SK-N-MC (cell line): ENCODE data around the gene STMN1.

ENCODE experiments used
- DNase-seq: peaks from one replicate; pipeline ENCODE4 v3.0.0-alpha.2; 2011; ENCODE audit warnings: low read depth, low spot score
- H3K27ac ChIP-seq: fragments of 200-600 bp; sonication (generic); 2 replicates; pipeline ENCODE4 v1.5.1; 2016; ENCODE audit warnings: mixed run types
- H3K36me3 ChIP-seq: fragments of 200-600 bp; sonication (generic); 2 replicates; pipeline ENCODE4 v1.6.1; 2017; ENCODE audit warnings: antibody characterized with exemption, low read length, mixed read lengths; ENCODE audit not compliant: insufficient read depth
- H3K4me3 ChIP-seq: fragments of 200-600 bp; sonication (generic); 2 replicates; pipeline ENCODE4 v1.5.1; 2016
- H3K9ac ChIP-seq: fragments of 200-600 bp; sonication (generic); 2 replicates; pipeline ENCODE4 v1.8.0; 2017; ENCODE audit warnings: mixed run types, mixed read lengths; ENCODE audit not compliant: insufficient read length
- H3K9me3 ChIP-seq: fragments of 200-600 bp; sonication (generic); 2 replicates; pipeline ENCODE4 v1.6.1; 2017; ENCODE audit warnings: low read depth, mild to moderate bottlenecking, antibody characterized with exemption, low read length, moderate library complexity, mixed read lengths
- EZH2 ChIP-seq: fragments of 200-600 bp; sonication (generic); IDR thresholded peaks from one replicate; pipeline ENCODE4 v1.6.1; 2017; ENCODE audit warnings: antibody characterized with exemption
- FOXP2 ChIP-seq: optimal IDR thresholded peaks from 2 replicates; pipeline ENCODE3; 2011; ENCODE audit warnings: mild to moderate bottlenecking, moderate library complexity; ENCODE audit not compliant: insufficient read depth; ENCODE audit errors: extremely low read length, control extremely low read depth
- POLR2AphosphoS5 ChIP-seq: IDR thresholded peaks from 2 replicates; pipeline ENCODE4 v1.6.1; 2012; ENCODE audit warnings: mild to moderate bottlenecking, low read depth, low read length, borderline replicate concordance

Gene STMN1

GRCh38 chr1:25863486-25864262 lies 42.5 kb downstream of the STMN1 start:
- no peak overlapping the region for H3K4me3 ChIP-seq
- TF ChIP-seq FOXP2 (no peak), POLR2AphosphoS5 (no peak), EZH2 (no peak)
- no peak for DNase-seq
- H3K9ac ChIP-seq, result no peak overlapping the region
- no peak overlapping the region for H3K27ac ChIP-seq
- H3K36me3 ChIP-seq, result no peaks in the 10 kb centered on the region
- no peaks in the 10 kb centered on the region for H3K9me3 ChIP-seq

GRCh38 chr1:25862785-25863485 lies 43.3 kb downstream of the STMN1 start:
- Histone ChIP-seq H3K36me3 (no peaks in the 10 kb centered on the region), H3K9me3 (no peaks in the 10 kb centered on the region), H3K27ac (no peak overlapping the region), H3K4me3 (no peak overlapping the region), H3K9ac (no peak overlapping the region)
- TF ChIP-seq FOXP2 (no peak), POLR2AphosphoS5 (no peak), EZH2 (no peak)
- DNase-seq, result no peak

GRCh38 chr1:25861316-25862286 lies 44.6 kb downstream of the STMN1 start:
- TF ChIP-seq EZH2 (no peak), FOXP2 (no peak), POLR2AphosphoS5 (no peak)

DNA sequence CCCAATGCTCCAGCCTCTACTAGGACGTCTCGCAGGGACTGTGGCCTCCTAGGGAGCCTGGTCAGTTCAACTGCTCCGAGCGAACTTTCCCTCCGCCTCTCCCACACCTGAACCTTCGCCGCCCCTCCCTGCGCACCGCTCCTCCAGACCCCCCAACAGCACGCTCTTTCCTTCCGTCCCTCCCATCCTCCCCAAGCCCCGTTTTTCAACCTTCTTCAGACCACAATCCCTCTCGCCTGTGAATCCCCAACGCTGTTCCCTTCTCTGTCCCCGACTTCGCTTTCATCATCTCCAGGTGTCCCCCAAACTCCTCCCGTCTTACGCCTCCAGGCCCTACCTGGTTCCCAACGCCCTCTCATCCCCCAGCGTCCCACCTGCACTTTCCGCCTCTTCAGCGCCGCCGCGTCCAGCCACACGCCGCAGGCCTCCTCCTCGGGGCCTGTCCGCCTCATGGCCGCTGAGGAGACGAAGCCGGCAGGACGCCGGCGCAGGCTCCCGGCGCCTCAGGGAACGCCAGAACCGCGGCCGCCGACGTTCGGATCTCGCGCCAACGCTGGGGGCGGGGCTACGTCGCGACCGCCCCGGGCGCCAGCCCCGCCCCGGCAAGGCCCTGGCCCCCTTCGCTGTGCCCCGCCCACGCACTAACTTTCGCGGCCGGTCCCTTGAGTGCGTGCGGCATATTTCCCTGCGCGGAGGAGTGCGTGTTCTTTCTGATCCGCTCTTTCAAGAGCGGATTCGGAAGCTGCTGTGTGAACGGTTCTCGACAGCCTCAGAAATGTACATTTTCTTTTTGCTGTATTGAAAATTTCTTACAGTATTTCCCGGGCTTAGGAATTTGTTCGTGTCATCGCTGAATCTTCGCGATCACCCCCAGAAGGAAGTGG lies 47.1 kb downstream of the STMN1 start, which contains the start of gene AUNIP:
TSS of gene AUNIP (minus strand) at position 552 of the 884 bp plus-strand sequence. CDS start at position 452, 100 bp downstream.
- no peak for TF ChIP-seq FOXP2
- peak; percentile 93 for TF ChIP-seq POLR2AphosphoS5
- no peak for TF ChIP-seq EZH2

More at GRCh38 chr1:25861316-25862286, 44.6 kb downstream of the STMN1 start:
- no peak overlapping the region for H3K27ac ChIP-seq
- H3K9ac ChIP-seq, result no peak overlapping the region
- no peak for DNase-seq
- H3K9me3 ChIP-seq, result no peaks in the 10 kb centered on the region
- no peaks in the 10 kb centered on the region for H3K36me3 ChIP-seq
- no peak overlapping the region for H3K4me3 ChIP-seq

GRCh38 chr1:25858494-25858893 lies 47.7 kb downstream of the STMN1 start:
- no peak for TF ChIP-seq EZH2
- TF ChIP-seq POLR2AphosphoS5, result no peak
- TF ChIP-seq FOXP2, result no peak
- no peak for DNase-seq
- H3K4me3 ChIP-seq, result peak overlapping the region; percentile 86
- peak overlapping the region; percentile 86 for H3K9ac ChIP-seq
- H3K36me3 ChIP-seq, result no peaks in the 10 kb centered on the region; the same call in 1 of the 2 replicates
- H3K27ac ChIP-seq, result no peak overlapping the region
- no peaks in the 10 kb centered on the region for H3K9me3 ChIP-seq

More for the DNA sequence above, 47.1 kb downstream of the STMN1 start, which contains the start of gene AUNIP:
- Histone ChIP-seq H3K27ac (peak within 1 kb of the TSS; percentile 88), H3K36me3 (no peaks in the 10 kb centered on the region), H3K9me3 (no peaks in the 10 kb centered on the region), H3K9ac (peak within 1 kb of the TSS; percentile 86), H3K4me3 (peak within 1 kb of the TSS; percentile 86)
- DNase-seq, result peak; percentile 48

DNA sequence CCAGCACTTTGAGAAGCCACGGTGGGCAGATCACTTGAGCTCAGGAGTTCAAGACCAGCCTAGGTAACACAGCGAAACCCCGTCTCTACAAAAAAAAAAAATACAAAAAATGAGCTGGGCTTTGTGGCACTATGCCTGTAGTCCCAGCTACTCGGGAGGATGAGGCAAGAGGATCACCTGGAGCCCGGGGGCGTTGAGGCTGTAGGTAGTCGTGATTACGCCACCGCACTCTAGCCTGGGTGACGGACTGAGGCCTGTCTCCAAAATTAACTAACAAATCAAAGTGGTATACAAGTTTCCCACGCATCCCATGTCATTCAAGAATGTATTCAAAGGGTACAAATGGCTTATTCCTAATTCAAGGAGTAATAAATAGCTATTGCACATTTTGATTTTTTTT lies 49.4 kb downstream of the STMN1 start:
- H3K9me3 ChIP-seq, result no peaks in the 10 kb centered on the region
- H3K36me3 ChIP-seq, result peaks cover 3% of the 10 kb centered on the region
- TF ChIP-seq POLR2AphosphoS5 (no peak), EZH2 (no peak), FOXP2 (no peak)
- DNase-seq, result no peak
- no peak overlapping the region for H3K27ac ChIP-seq
- H3K9ac ChIP-seq, result no peak overlapping the region
- H3K4me3 ChIP-seq, result no peak overlapping the region

- Histone ChIP-seq H3K9me3 (no peaks in the 10 kb centered on the region), H3K36me3 (peaks cover 3% of the 10 kb centered on the region), H3K9ac (no peak overlapping the region), H3K4me3 (no peak overlapping the region), H3K27ac (no peak overlapping the region)
- no peak for DNase-seq
- TF ChIP-seq EZH2 (no peak), FOXP2 (no peak), POLR2AphosphoS5 (no peak)
Measured at GRCh38 chr1:25854554-25854953, 51.7 kb downstream of the STMN1 start.
